DMS114 treated with DMSO at 0.1 percent for 48 hours (cell line): ENCODE measurements around the gene FBXW12.

ENCODE experiments used
- DNase-seq: peaks from one replicate; lab custom pipeline; 2025; ENCODE audit not compliant: unreplicated experiment; lab: John Stamatoyannopoulos, UW

Gene FBXW12

GRCh38 chr3:48433472-48434118, 61.6 kb downstream of the FBXW12 start:
- no peak for DNase-seq

DNA sequence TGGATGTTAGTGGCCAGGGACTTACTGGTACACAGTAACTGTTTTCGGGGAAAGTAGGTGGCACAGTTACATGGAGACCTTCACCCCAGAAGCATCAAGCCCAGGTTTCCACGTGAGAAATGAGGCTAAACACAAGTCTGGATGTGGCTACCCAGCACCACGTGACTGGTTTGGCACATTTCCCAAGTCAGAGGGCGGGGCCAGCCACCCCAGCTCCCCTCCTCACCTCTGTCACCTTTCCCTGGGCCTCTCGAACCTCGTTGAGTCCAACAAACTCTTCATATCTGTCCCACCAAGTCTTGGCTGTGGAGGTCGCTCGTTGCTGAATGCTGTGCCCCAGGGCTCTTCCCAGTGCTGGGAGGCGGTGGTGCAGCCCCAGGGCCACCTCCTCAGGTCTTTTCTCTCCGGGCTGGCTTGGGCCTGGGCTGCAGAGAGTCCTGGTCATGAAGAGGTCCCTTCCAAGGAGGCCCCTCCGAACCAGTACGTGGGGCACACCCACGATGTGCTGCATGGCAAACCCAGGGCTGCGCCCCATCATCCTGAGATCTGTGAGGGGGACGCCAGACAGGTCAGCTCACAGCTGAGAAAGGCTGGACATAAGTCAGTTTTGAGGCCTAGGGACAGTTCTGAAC, 62.7 kb downstream of the FBXW12 start:
- DNase-seq, result no peak

- no peak for DNase-seq
Measured at GRCh38 chr3:48435223-48435595, 63.2 kb downstream of the FBXW12 start.

- DNase-seq, result peak; percentile 73
Measured at GRCh38 chr3:48435774-48436476, 63.9 kb downstream of the FBXW12 start.

- DNase-seq, result no peak
Measured at GRCh38 chr3:48436477-48436787, 64.4 kb downstream of the FBXW12 start.

DNA sequence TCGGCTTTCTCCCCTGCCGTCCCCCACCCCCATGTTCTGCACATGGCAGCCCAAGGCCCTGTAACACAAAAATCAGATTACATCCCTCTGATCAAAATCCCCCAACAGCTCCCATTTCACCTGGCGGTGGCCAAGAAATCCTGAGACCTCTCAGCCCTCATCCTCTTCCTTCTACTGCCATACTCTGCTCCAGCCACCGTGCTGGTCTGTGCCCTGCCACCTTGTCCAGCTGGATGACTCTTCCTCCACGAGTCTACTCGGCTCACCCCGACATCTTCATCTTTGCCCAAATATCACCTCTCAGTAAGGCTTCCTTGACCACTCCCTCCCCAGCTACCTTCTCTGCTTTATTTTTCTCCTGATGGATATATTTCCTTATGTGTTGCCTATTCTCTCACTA, 64.8 kb downstream of the FBXW12 start:
- no peak for DNase-seq

- no peak for DNase-seq
Measured at GRCh38 chr3:48437812-48438211, 65.8 kb downstream of the FBXW12 start.

DNA sequence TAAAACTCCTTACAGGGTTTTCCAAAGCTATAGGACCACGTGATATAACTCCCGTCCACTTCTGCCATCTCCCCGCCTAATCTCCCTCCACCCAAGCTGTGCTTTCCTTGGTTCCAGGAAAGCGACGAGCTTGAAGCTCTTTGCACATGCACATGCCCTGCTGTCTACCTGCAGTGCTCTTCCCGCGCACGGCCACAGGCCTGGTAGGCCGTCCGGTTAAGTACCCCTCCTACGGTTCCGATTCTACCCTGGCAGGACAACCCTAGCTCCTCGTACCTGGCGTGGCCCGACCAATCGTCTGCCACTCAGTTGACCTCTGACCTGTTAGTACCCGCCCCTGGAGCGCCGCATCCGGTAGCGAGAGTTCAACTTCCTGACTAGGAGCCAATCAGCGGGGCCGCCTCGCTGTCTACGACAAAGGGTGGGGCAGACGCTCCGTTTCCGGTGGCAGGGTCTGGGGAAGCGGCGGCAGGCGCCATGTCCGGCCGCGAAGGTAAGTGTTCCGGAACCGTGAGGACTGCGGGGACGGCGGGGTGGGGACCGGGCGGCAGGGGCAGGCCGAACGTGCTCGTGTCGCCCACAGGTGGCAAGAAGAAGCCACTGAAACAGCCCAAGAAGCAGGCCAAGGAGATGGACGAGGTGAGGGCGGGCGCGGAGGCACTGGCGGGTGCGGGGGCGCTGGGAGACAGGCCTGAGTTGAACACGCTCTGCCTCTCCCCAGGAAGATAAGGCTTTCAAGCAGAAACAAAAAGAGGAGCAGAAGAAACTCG, 68.0 kb downstream of the FBXW12 start, which contains the start of the genes CCDC51 and TMA7:
Gene CCDC51 (minus strand): TSS at position 300 of the 770 bp plus-strand sequence. CDS start 4,991 bp downstream, outside the sequence.
Gene TMA7 (plus strand): TSS at position 438 of the 770 bp plus-strand sequence. CDS start 40 bp downstream, at position 478.
- peak; percentile 94 for DNase-seq

DNA sequence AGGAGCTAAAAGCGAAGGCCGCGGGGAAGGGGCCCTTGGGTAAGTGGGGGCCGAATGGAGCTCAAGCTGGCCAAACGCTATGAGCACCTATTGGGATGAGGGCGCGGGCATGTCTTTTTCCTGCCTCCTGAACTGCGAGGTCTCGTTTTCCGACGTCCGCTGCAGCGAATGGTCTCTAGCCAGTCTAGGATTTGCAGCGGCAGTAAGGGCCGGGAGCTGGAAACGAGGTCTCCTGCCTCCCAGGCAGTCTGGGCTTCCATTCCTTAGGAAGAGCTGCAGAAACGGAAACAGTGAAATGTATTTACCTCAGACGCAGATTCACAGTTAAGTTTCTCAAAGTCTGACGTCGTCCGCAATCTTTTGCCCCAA, 68.6 kb downstream of the FBXW12 start:
- no peak for DNase-seq

DNA sequence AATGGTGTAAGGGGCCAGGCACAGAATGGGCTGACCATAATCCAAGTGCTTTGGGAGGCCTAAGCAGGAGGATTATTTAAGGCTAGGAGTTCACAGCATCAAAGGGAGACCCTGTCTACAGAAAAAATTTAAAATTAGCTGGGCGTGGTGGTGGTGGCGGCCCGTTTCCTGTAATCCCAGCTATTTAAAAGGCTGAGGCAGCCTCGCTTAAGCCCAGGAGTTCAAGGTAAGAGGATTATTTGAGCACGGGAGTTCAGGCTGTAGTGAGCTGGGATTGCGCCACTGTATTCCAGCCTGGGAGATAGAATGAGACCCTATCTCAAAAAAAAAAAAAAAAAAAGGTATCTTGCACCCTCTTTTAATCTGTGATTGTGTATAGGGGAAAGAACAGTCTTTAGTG, 69.9 kb downstream of the FBXW12 start:
- no peak for DNase-seq
